HepG2 (cell line): Measurements from ENCODE around the gene CTF1. TPM values are rescaled to one million over a fixed set of nuclear protein-coding genes. Genes with fewer than 3 reads are reported as not detected.

Experiments used
- ATAC-seq: fragments of 200-7000 bp; cut with Tn5 transposase; 3 replicates; pipeline ENCODE4 v1.9.1; 2020; ENCODE audit warnings: mild to moderate bottlenecking, moderate library complexity
- BruUV-seq: library from RNA; stranded (reverse); fragments of 400-500 nt; replicated peaks from 2 replicates; lab custom pipeline; 2021; lab: Mats Ljungman, UMichigan
- CTCF ChIA-PET: fragments of 300-600 bp; formaldehyde crosslinking; extraction: SDS; loops from one replicate; lab custom pipeline; 2021; ENCODE audit warnings: low total read pairs, inconsistent platforms, low intra/inter-chr PET ratio; lab: Yijun Ruan, JAX
- POLR2A ChIA-PET: fragments of 350-600 bp; sonication (Branson Sonifier 250); formaldehyde crosslinking; loops from one replicate; lab custom pipeline; 2020; ENCODE audit warnings: antibody characterized with exemption, inconsistent platforms; lab: Yijun Ruan, JAX
- DNase-seq: peaks from one replicate; pipeline ENCODE4 v3.0.0-alpha.2; 2015; ENCODE audit warnings: low spot score
- FAIRE-seq: peaks from 3 replicates; lab custom pipeline; 2011; peaks lifted over from hg19 to GRCh38; lab: Jason Lieb, UNC
- H2AFZ ChIP-seq: one replicate; pipeline ENCODE4 v1.6.1; 2011; ENCODE audit warnings: low read length, inconsistent platforms
- H3K27ac ChIP-seq: fragments of 300-600 bp; 3 replicates; pipeline ENCODE4 v1.8.0; 2011; ENCODE audit warnings: mixed run types, mild to moderate bottlenecking, mixed read lengths, low read length, inconsistent platforms; ENCODE audit not compliant: insufficient read depth; ENCODE audit errors: extremely low read length
- H3K27me3 ChIP-seq, 2 experiments: fragments of 200-600 bp in 1 of 2; 2 replicates in 1 of 2; 3 replicates in 1 of 2; pipeline versions ENCODE4 v1.6.0 to v1.8.0; 2011; ENCODE audit warnings: low read length in 2 of 2, mild to moderate bottlenecking in 2 of 2, moderate library complexity in 2 of 2, inconsistent platforms in 1 of 2; ENCODE audit not compliant: insufficient read depth in 2 of 2, control insufficient read depth in 1 of 2
- H3K36me3 ChIP-seq, 2 experiments: fragments of 200-600 bp in 1 of 2; replicated peaks in 1 of 2; 2 replicates in 1 of 2; 3 replicates in 1 of 2; pipeline versions ENCODE4 v1.5.1 to v1.8.0; 2011; ENCODE audit warnings: low read length in 2 of 2, inconsistent platforms in 1 of 2; ENCODE audit not compliant: insufficient read depth in 2 of 2, control insufficient read depth in 1 of 2
- H3K4me1 ChIP-seq: 2 replicates; pipeline ENCODE4 v1.5.1; 2012; ENCODE audit warnings: low read length, inconsistent platforms; ENCODE audit not compliant: insufficient read depth
- H3K4me2 ChIP-seq: 2 replicates; pipeline ENCODE4 v1.6.0; 2011; ENCODE audit warnings: low read depth, low read length, inconsistent platforms
- H3K4me3 ChIP-seq, 3 experiments: fragments of 200-600 bp in 1 of 3; sonication (generic), shearing (Covaris generic) in 1 of 3; replicated peaks in 1 of 3; 2 replicates each; pipeline ENCODE4 v1.5.1; 2011 to 2016; ENCODE audit warnings: low read length in 3 of 3, inconsistent platforms in 2 of 3, low read depth in 2 of 3, mild to moderate bottlenecking in 2 of 3, control low read depth in 1 of 3, mixed read lengths in 1 of 3; ENCODE audit not compliant: insufficient read depth in 1 of 3
- H3K79me2 ChIP-seq: one replicate; pipeline ENCODE4 v1.6.1; 2011; ENCODE audit warnings: low read length, inconsistent platforms; ENCODE audit not compliant: insufficient read depth
- H3K9ac ChIP-seq: 2 replicates; pipeline ENCODE4 v1.6.0; 2011; ENCODE audit warnings: mild to moderate bottlenecking, low read depth, low read length, inconsistent platforms; ENCODE audit not compliant: insufficient read depth
- H3K9me3 ChIP-seq: 2 replicates; pipeline ENCODE4 v1.5.1; 2012; ENCODE audit warnings: mild to moderate bottlenecking, low read length
- H4K20me1 ChIP-seq: 2 replicates; pipeline ENCODE4 v1.6.0; 2011; ENCODE audit warnings: inconsistent platforms, mild to moderate bottlenecking, low read length, moderate library complexity; ENCODE audit not compliant: insufficient read depth
- BORCS8-MEF2B ChIP-seq: sonication (generic); formaldehyde crosslinking; IDR thresholded peaks from 2 replicates; pipeline ENCODE4 v1.8.0; 2022; ENCODE audit warnings: mild to moderate bottlenecking, missing genetic modification reagents
- BRD4 ChIP-seq: sonication (generic); formaldehyde crosslinking; IDR thresholded peaks from 2 replicates; pipeline ENCODE4 v1.4.0; 2020; ENCODE audit warnings: missing genetic modification reagents
- ETV5 ChIP-seq: IDR thresholded peaks from 2 replicates; pipeline ENCODE4 v1.6.1; 2018; ENCODE audit warnings: missing biosample characterization, missing genetic modification reagents, inconsistent platforms, borderline replicate concordance
- KLF11 ChIP-seq: IDR thresholded peaks from 2 replicates; pipeline ENCODE4 v1.6.1; 2016; ENCODE audit warnings: missing compliant biosample characterization
- NR3C1 ChIP-seq: sonication (generic); formaldehyde crosslinking; IDR thresholded peaks from 2 replicates; pipeline ENCODE4 v1.4.0; 2020; ENCODE audit warnings: missing genetic modification reagents
- RAD21 ChIP-seq: fragments of 450-650 bp; formaldehyde crosslinking; IDR thresholded peaks from 2 replicates; pipeline ENCODE4 v1.5.0; 2020; ENCODE audit warnings: mild to moderate bottlenecking
- REPIN1 ChIP-seq: sonication (generic); formaldehyde crosslinking; IDR thresholded peaks from 2 replicates; pipeline ENCODE4 v1.8.0; 2022; ENCODE audit warnings: missing genetic modification reagents, low read depth, mild to moderate bottlenecking, borderline replicate concordance
- SCMH1 ChIP-seq: sonication (generic); formaldehyde crosslinking; IDR thresholded peaks from 2 replicates; pipeline ENCODE4 v1.9.0; 2021; ENCODE audit warnings: missing genetic modification reagents, mild to moderate bottlenecking, borderline replicate concordance
- ZNF142 ChIP-seq: sonication (generic); formaldehyde crosslinking; IDR thresholded peaks from 2 replicates; pipeline ENCODE4 v1.4.0; 2020; ENCODE audit warnings: missing genetic modification reagents
- ZNF598 ChIP-seq: sonication (generic); formaldehyde crosslinking; IDR thresholded peaks from 2 replicates; pipeline ENCODE4 v1.5.1; 2020; ENCODE audit warnings: mild to moderate bottlenecking, missing genetic modification reagents, borderline replicate concordance
- ZNF850 ChIP-seq: sonication (generic); formaldehyde crosslinking; conservative IDR thresholded peaks from 2 replicates; pipeline ENCODE4 v1.9.0; 2021; ENCODE audit warnings: mild to moderate bottlenecking, missing genetic modification reagents
- ZNF883 ChIP-seq: sonication (generic); formaldehyde crosslinking; IDR thresholded peaks from 2 replicates; pipeline ENCODE4 v1.5.1; 2020; ENCODE audit warnings: mild to moderate bottlenecking, missing genetic modification reagents; ENCODE audit errors: not compliant biosample characterization
- WGBS: methylation state at CpG from one replicate; pipeline ENCODE4 v1.1.6; 2017; ENCODE audit warnings: low lambda C conversion rate; 5-methylcytosine and 5-hydroxymethylcytosine counted together
- in situ Hi-C: cut with HindIII; loops from 2 replicates; pipeline ENCODE4 v1.10.0; 2017; ENCODE audit warnings: low pct_unique_long_range_greater_than_20kb; ENCODE audit not compliant: extremely low pct_ligation_motif_present
- intact Hi-C: fragments of 100-400 bp; cut with micrococcal nuclease; formaldehyde crosslinking; loops from one replicate; pipeline ENCODE4 v1.10.0; 2022; ENCODE audit not compliant: unreplicated experiment
- polyA plus RNA-seq, 8 experiments: library from polyadenylated mRNA; depleted of rRNA in 3 of 8; stranded (reverse) in 7 of 8; unstranded in 1 of 8; fragments of >200 nt; fragmentation: Illumina TruSeq in 4 of 8; extraction: Trizol in 4 of 8; gene quantifications; 2 replicates each; pipeline versions ENCODE4 v1.2.1 to v1.2.3, GENCODE V29; 2011 to 2016; ENCODE audit warnings: low read depth in 4 of 8, missing spikeins in 1 of 8, mixed read lengths in 1 of 8; ENCODE audit not compliant: insufficient read depth in 1 of 8
- total RNA-seq, 5 experiments: library from RNA; depleted of rRNA; stranded (reverse); fragments of >200 nt; fragmentation: Illumina TruSeq; extraction: Trizol; gene quantifications; 2 replicates each; pipeline ENCODE4 v1.2.3, GENCODE V29; 2016; ENCODE audit warnings: low read depth in 1 of 5
- TF ChIP-seq, protein P1 (sequence below): IDR thresholded peaks from 2 replicates; pipeline ENCODE4 v1.6.1; 2018; ENCODE audit warnings: missing genetic modification reagents, mild to moderate bottlenecking, missing compliant biosample characterization
- TF ChIP-seq, protein P2 (sequence below): sonication (generic); formaldehyde crosslinking; IDR thresholded peaks from 2 replicates; pipeline ENCODE4 v1.4.0; 2020; ENCODE audit warnings: missing genetic modification reagents, low read depth, mild to moderate bottlenecking, borderline replicate concordance

CTF1 gene
- total and polyA plus RNA-seq, 2 of the 13 experiments (the other 11 are each of a cell fraction or from before 2014, with no cell fraction given) = 0.13 to 1.8 TPM

- TF ChIP-seq, protein P1, sequence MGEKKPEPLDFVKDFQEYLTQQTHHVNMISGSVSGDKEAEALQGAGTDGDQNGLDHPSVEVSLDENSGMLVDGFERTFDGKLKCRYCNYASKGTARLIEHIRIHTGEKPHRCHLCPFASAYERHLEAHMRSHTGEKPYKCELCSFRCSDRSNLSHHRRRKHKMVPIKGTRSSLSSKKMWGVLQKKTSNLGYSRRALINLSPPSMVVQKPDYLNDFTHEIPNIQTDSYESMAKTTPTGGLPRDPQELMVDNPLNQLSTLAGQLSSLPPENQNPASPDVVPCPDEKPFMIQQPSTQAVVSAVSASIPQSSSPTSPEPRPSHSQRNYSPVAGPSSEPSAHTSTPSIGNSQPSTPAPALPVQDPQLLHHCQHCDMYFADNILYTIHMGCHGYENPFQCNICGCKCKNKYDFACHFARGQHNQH (CRISPR knock-in tag) = no peak
- no peak for TF ChIP-seq REPIN1 (CRISPR knock-in tag)
- TF ChIP-seq, protein P2, sequence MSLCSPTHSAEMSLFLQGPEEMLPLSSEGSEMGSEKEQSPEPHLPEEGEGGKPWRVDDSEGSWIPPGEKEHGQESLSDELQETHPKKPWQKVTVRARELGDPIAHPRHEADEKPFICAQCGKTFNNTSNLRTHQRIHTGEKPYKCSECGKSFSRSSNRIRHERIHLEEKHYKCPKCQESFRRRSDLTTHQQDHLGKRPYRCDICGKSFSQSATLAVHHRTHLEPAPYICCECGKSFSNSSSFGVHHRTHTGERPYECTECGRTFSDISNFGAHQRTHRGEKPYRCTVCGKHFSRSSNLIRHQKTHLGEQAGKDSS (CRISPR knock-in tag) = no peak
- no peak for TF ChIP-seq ZNF883 (CRISPR knock-in tag)
- TF ChIP-seq ZNF850 (CRISPR knock-in tag) = peak; percentile 71; the same call in 1 of the 2 replicates
Measured at GRCh38 chr16:30922420-30922959, 26.1 kb downstream of the CTF1 start (continued).

- H3K27ac ChIP-seq = peak overlapping the region; percentile 87
- POLR2A ChIA-PET = interaction anchor here (0.6 to 1.5 kb wide), 11 partner anchors 9 to 264 kb away, joined by 3 to 7 read pairs (median 3); partner anchors contain the start of genes CTF1, ORAI3 and PHKG2
- no TSS peak for BruUV-seq
- CTCF ChIA-PET = no interaction called here
- DNase-seq (peak; percentile 99), ATAC-seq (peak; percentile 84), FAIRE-seq (no peak)
- H3K9ac ChIP-seq = peak overlapping the region; percentile 90
- H3K4me3 ChIP-seq = peak overlapping the region; percentile 65 to 87 (median 76)
- H3K27me3 ChIP-seq = no peaks in the 10 kb centered on the region; a peak in 1 of 5 replicates
- H2AFZ ChIP-seq = no peak overlapping the region
- intact Hi-C loops (loop anchor here (1.0 to 10.0 kb wide), 2 partner anchors 25 to 228 kb away; partner anchors contain the start of gene SRCAP), in situ Hi-C loops (loop anchor here (5.0 kb wide), 1 partner anchor 81 kb away; no protein-coding TSS in a partner anchor)
- peaks cover 19% of the 10 kb centered on the region for H3K4me1 ChIP-seq
- H4K20me1 ChIP-seq = no peaks in the 10 kb centered on the region; the same call in 1 of the 2 replicates
- no peaks in the 10 kb centered on the region for H3K79me2 ChIP-seq
- H3K36me3 ChIP-seq = peaks cover 0 to 5% of the 10 kb centered on the region in 2 experiments; a peak in 1 of 5 replicates
- H3K4me2 ChIP-seq = peak overlapping the region; percentile 63
- H3K9me3 ChIP-seq = no peaks in the 10 kb centered on the region
- under 1% methylated on average over 33 of the region's 33 CpGs for WGBS
- TF ChIP-seq ZNF142 (no peak), KLF11 (CRISPR knock-in tag) (no peak), ETV5 (CRISPR knock-in tag) (no peak; the same call in 1 of the 2 replicates), BORCS8-MEF2B (peak; percentile 90), BRD4 (CRISPR knock-in tag) (peak; percentile 85; the same call in 1 of the 2 replicates), RAD21 (CRISPR knock-in tag) (no peak; the same call in 1 of the 2 replicates), ZNF598 (CRISPR knock-in tag) (no peak), ZNF850 (CRISPR knock-in tag) (no peak), SCMH1 (CRISPR knock-in tag) (no peak), NR3C1 (CRISPR knock-in tag) (no peak)
Measured at GRCh38 chr16:30922960-30923535, 26.6 kb downstream of the CTF1 start.
